ENCODE data around the gene SLC1A5.
A peak's percentile ranks its signal among the peaks of the same experiment; 100 is the strongest.
"Not testable (repeated sequence)": the region's sequence is repeated elsewhere in the genome, so short reads cannot be mapped to it uniquely, and the experiment has no call there.

The SLC1A5 gene

DNA sequence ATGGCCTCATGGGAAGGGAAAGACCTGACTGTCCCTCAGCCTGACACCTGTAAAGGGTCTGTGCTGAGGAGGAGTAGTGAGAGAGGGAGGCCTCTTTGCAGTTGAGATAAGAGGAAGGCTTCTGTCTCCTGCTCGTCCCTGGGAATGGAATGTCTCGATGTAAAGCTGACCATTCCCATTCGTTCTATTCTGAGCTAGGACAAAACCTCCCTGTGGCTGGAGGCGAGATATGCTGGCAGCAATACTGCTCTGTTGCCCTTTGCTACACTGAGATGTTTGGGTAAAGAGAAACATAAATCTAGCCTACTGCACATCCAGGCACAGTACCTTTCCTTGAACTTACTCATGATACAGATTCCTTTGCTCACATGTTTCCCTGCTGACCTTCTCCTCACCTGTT is 19.6 kb downstream of the SLC1A5 start:
- not testable (repeated sequence) for DNase-seq (ENCODE audit: low spot score)

DNA sequence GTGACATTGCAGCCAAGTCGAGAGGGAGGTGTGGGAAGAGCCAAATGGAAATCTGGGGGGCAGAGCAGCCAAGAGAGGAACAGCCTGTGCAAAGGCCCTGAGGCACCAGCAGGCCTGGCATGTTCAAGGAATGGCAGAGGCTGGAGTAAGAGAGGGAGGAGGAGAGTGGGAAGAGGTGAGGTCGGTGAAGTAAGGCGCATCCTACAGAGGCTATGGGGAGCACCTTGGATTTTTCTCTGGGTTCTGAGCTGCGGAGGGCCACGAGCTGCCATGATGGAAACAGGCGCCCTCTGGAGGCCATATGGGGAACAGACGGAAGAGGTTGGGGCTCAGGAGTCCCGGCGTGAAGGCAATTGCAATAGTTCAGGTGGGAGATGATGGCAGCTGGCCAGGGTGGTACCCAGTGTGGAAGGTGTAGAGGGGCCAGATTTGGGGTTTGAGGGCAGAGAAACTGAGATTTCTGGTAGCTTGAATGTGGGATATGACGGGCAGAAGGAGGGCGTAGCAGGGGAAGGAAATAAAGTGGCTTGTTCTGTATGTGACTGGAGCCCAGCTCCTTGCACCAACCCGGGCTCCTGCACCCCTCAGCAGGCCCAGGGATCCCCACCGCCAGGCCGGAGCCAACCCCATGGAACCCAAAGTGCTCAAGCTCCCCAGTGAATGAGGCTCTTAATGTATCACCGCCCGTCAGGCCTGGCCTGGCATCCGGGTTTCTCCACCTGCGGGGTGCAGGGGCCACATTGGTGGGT is 21.7 kb downstream of the SLC1A5 start:
- DNase-seq (ENCODE audit: low spot score) = peak; percentile 77

- DNase-seq (ENCODE audit: low spot score) = peak; percentile 11
Observed at GRCh38 chr19:46764817-46765291, 23.5 kb downstream of the SLC1A5 start.

DNA sequence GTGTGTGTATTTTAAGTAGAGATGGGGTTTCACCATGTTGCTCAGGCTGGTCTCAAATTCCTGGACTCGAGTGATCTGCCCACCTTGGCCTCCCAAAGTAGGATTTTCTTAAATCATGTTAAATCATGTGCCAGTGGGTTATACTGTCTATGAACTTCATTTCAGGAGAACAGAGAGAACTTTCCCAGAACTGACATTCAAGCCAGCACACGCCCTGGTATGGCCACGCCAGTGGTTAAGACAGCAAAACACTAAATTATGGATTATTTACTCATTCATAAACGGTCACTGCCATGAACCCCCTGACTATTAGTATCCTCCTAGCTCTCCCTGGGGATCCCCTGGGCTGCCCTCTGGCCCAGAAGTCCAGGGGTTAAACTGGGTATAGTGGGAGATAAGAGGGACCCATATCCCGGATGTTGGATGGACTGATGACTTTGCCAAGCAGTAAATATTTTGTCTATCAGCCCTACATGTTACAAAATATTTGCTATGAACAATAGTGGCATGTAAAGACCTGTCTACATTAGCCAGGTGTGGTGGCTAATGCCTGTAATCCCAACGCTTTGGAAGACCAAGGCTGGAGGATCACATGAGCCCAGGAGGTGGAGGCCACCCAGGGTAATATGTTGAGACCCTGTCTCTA is 26.0 kb downstream of the SLC1A5 start:
- no peak for DNase-seq (ENCODE audit: low spot score)

DNA sequence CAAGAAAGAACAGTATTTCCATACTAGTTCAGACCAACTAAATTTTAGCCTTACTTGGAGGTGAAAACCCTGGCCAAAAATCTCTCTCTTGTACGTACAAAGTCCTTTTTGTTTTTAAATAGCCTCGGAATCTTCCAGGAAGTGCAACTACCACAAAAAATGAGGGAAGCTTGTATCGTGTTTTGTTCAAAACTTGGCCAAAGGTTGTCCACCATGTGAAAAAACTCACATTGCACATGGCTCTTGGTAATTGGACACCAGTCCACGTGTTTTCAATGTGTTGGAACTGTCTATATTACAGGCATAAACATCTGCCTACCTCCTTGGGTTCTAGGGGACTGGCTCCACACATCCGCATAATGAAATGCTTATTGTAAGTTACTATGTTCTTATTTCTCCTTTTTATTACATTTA is 27.0 kb downstream of the SLC1A5 start:
- no peak for DNase-seq (ENCODE audit: low spot score)

DNA sequence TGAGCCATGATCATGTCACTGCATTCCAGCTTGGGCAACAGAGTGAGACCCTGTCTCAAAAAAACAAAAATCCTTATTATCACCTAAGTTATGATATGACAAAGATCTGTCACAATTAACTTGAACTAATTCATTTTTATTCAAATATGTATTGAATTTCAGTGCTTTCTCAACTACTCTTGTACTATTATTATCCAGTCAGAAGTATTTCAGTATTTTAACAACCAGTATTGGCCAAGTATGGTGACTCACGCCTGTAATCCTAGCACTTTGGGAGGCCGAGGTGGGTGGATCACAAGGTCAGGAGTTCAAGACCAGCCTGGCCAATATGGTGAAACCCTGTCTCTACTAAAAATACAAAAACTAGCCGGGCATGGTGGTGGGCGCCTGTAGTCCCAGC is 27.5 kb downstream of the SLC1A5 start:
- DNase-seq (ENCODE audit: low spot score) = not testable (repeated sequence)

DNA sequence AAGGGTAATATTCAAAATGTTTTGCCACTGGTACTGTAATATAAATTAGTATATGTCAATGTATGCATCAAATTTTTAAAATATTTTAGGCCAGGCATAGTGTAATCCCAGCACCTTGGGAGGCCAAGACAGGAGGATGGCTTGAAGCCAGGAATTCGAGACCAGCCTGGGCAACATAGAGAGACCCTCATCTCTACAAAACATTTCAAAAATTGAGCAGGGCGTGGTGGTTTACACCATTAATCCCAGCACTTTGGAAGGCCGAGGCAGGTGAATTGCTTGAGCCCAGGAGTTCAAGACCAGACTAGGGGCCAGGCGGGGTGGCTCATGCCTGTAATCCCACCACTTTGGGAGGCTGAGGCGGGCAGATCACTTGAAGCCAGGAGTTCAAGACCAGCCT is 28.0 kb downstream of the SLC1A5 start:
- no peak for DNase-seq (ENCODE audit: low spot score)

- peak; percentile 12 for DNase-seq (ENCODE audit: low spot score)
Observed at GRCh38 chr19:46759817-46760333, 28.5 kb downstream of the SLC1A5 start.

DNA sequence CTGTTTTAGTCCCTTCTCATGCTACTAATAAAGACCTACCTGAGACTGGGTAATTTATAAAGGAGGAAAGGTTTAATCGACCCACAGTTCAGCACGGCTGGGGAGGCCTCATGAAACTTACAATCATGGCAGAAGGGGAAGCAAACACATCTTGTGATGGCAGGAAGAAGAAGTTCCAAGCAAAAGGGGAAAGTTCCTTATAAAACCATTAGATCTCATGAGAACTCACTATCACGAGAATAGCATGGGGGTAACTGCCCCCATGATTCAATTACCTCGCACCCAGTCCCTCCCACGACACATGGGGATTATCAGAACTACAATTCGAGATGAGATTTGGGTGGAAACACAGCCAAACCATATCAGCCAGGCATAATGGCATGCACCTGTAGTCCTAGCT is 29.2 kb downstream of the SLC1A5 start:
- DNase-seq (ENCODE audit: low spot score) = no peak

DNA sequence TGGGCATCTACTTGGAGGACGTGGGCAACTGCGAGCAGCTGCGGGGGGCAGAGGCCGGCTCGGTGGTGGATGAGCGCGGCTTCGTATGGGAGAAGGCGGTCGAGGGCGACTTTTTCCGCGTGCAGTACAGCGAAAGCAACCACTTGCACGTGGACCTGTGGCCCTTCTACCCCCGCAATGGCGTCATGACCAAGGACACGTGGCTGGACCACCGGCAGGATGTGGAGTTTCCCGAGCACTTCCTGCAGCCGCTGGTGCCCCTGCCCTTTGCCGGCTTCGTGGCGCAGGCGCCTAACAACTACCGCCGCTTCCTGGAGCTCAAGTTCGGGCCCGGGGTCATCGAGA is 31.9 kb downstream of the SLC1A5 start:
- peak; percentile 20 for DNase-seq (ENCODE audit: low spot score)

DNA sequence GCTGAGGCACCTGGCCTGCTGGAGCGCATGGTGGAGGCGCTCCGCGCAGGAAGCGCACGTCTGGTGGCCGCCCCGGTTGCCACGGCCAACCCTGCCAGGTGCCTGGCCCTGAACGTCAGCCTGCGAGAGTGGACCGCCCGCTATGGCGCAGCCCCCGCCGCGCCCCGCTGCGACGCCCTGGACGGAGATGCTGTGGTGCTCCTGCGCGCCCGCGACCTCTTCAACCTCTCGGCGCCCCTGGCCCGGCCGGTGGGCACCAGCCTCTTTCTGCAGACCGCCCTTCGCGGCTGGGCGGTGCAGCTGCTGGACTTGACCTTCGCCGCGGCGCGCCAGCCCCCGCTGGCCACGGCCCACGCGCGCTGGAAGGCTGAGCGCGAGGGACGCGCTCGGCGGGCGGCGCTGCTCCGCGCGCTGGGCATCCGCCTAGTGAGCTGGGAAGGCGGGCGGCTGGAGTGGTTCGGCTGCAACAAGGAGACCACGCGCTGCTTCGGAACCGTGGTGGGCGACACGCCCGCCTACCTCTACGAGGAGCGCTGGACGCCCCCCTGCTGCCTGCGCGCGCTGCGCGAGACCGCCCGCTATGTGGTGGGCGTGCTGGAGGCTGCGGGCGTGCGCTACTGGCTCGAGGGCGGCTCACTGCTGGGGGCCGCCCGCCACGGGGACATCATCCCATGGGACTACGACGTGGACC is 32.4 kb downstream of the SLC1A5 start:
- DNase-seq (ENCODE audit: low spot score) = peak; percentile 30

DNA sequence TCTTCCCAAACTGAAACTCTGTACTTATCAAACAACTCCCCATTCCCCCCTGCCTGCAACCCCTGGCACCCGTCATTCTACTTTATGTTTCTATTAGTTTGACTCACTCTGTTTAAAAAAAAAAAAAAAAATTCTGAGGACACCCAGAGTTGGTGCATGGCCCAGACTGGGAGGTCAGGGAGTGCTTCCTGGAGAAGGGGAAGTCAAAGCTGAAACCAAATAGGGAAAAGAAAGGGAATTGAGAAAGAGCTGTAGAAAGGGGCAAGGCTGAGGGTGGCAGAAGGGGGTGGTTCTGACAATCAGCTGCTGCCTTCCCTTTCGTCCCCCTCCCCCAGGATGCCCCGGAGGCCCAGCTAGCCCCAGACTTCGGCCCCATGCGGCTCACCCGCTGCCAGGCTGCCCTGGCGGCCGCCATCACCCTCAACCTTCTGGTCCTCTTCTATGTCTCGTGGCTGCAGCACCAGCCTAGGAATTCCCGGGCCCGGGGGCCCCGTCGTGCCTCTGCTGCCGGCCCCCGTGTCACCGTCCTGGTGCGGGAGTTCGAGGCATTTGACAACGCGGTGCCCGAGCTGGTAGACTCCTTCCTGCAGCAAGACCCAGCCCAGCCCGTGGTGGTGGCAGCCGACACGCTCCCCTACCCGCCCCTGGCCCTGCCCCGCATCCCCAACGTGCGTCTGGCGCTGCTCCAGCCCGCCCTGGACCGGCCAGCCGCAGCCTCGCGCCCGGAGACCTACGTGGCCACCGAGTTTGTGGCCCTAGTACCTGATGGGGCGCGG is 33.1 kb downstream of the SLC1A5 start:
- no peak for DNase-seq (ENCODE audit: low spot score)

DNA sequence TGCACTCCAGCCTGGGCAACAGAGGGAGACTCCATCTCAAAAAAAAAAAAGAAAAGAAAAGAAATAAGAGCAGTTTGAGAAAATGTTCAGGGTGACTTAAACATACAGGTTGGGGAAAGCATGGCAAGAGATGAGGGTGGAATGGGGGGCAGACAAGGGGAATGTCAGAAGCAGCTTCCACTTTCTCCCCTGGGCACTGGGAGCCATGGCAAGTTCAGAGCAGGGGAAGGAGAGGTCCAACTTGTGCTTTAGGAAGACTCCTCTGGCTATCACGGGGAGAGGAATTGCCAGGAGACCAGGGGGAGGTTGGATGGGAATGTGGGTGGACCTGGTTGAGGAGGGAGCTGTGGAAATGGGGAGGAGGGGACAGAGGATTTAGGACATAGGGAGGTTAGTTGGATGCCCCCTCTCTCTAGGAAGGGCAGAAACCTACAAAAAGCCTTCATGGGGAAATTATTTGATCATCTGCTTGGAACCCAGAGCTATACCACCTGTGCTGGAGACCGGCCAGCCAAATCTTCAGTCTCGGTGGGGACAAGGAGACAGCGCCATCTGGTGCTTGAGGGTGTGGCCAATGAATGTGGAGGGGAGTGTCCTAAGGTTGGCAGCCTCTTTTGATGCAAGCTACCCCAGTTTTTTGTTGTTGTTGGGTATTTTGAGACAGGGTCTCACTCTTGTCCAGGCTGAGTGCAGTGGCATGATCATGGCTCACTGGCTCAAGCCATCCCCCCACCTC is 34.8 kb downstream of the SLC1A5 start:
- DNase-seq (ENCODE audit: low spot score) = peak; percentile 83

DNA sequence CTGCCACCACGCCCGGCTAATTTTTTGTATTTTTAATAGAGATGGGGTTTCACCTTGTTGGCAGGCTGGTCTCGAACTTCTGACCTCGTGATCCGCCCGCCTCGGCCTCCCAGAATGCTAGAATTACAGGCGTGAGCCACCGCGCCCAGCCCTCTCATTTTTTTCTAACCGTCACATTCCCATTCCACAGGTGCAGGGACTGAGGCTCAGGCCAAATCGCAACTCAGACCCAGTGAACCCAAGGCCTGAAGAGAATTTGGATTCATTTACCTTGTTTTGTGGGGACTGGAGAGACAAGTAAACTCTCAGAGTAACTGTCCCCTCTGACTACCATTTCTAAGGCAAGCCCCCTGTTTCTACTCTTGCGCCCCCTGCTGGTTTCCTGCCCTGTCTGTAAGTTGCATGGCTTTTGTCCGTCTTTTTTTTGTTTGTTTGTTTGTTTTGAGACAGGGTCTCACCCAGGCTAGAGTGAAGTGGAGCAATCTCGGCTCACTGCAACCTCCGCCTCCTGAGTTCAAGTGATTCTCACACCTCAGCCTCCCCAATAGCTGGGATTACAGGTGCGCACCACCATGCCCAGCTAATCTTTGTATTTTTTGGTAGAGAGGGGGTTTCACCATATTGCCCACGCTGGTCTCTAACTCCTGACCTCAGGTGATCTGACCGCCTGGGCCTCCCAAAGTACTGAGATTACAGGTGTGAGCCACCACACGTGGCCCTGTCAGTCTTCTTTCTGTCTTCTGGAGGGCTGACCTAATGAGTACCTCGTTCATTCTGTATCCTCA is 39.9 kb downstream of the SLC1A5 start:
- peak; percentile 66 for DNase-seq (ENCODE audit: low spot score)

DNA sequence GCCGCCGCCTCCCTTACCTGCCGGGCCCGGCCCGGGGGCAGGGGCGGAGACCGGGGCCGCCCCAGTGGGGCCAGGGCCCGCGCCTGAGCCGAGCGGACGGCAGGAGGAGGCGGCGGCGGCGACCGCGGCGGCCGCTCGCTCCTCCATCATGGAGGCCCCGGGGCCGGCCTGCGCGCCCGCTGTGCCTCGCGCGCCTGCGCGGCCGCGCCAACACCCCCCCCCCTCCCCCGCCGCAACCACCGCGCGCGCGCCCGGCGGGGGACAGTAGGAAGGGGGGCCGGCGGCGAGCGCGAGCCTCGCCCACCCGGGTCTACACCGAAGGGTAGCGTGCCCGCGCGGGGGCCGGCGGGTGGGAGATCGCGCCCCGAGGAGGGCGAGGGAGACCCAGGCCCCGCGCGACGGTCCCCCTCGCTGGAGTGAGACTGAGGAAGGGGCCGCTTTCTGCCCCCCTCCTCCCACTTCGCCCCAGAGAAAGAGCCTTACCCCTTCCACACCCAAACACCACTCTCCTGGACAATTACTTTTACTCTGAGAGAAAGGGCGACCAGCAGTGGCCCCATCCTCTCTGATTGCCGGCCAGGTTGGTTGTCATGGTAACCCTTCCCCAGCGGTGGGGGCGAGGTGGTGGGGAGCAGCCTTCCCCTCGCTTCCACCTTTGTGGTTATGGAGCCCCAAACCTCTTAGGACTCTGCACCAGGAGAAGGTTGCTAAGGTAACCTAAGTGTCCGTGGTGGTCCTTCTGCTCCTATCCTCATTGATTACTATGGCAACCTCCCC is 41.9 kb downstream of the SLC1A5 start, which contains the start of gene STRN4:
STRN4 (minus strand) TSS at position 170 of the 777 bp plus-strand sequence; CDS start at position 150, 20 bp downstream.
- peak; percentile 98 for DNase-seq (ENCODE audit: low spot score)

GRCh38 chr19:46745521-46746280 is 42.7 kb downstream of the SLC1A5 start, which contains the start of gene FKRP:
FKRP (plus strand) TSS chr19:46746057; CDS start chr19:46755451, 9,394 bp downstream.
- peak; percentile 85 for DNase-seq (ENCODE audit: low spot score)

DNA sequence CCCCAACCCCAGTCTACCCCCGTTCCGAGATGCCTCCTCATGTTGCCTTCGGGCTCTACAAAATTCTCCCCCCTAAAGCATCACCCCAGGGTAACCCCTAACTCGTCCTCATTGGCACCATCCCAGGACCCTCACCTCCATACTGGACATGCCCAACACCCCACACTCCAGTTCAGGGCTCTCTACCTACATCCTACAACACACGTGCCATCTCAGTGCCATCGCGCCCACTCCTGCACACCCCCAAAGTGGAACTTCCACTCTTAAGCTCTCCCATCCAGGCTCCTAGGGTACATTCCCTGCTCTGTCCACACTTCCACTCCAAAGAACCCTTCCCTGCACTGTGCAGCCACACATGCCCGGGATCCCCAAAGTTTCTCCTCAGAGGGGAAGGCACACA is 43.4 kb downstream of the SLC1A5 start:
- no peak for DNase-seq (ENCODE audit: low spot score)

- DNase-seq (ENCODE audit: low spot score) = no peak
Observed at GRCh38 chr19:46744005-46744691, 44.2 kb downstream of the SLC1A5 start.

All from D341Med (cell line).